CD4-positive, CD25-positive, alpha-beta regulatory T cell (primary cell): ENCODE measurements around the gene PLCB1. TPM values are rescaled to one million over a fixed set of nuclear protein-coding genes. Genes with fewer than 3 reads are reported as not detected.

Experiments
- ATAC-seq, 2 donors: fragments of 150-1000 bp; cut with Tn5 transposase; one replicate each; pipeline ENCODE4 v1.10.0; 2021; ENCODE audit warnings: low read depth in 2 of 2, moderate number of reproducible peaks in 2 of 2, moderate library complexity in 1 of 2
- DNase-seq, 3 donors: peaks; one replicate each; pipeline versions ENCODE4 v3.0.0 to v3.0.0-alpha.2; 2012 to 2022; ENCODE audit warnings: mixed read lengths in 1 of 3
- H3K27ac ChIP-seq: one replicate; pipeline ENCODE4 v1.7.0; 2013; ENCODE audit warnings: mild to moderate bottlenecking, low read length; ENCODE audit not compliant: insufficient read depth, poor library complexity, severe bottlenecking
- H3K27me3 ChIP-seq: one replicate; pipeline ENCODE4 v1.7.0; 2013; ENCODE audit warnings: low read length; ENCODE audit not compliant: control insufficient read depth, insufficient read depth
- H3K36me3 ChIP-seq: one replicate; pipeline ENCODE4 v1.7.0; 2013; ENCODE audit warnings: mild to moderate bottlenecking, low read length, moderate library complexity; ENCODE audit not compliant: control insufficient read depth, insufficient read depth
- H3K4me1 ChIP-seq: 2 replicates; pipeline ENCODE4 v1.7.0; 2013; ENCODE audit warnings: mild to moderate bottlenecking, low read length; ENCODE audit not compliant: insufficient read depth, control insufficient read depth, poor library complexity, severe bottlenecking
- H3K4me3 ChIP-seq: one replicate; pipeline ENCODE4 v1.7.0; 2013; ENCODE audit warnings: low read depth, mild to moderate bottlenecking, low read length, moderate library complexity
- H3K9me3 ChIP-seq, 2 experiments: 1 replicate in 1 of 2; 2 replicates in 1 of 2; pipeline ENCODE4 v1.7.0; 2013; ENCODE audit warnings: low read length in 2 of 2, mild to moderate bottlenecking in 1 of 2, moderate library complexity in 1 of 2; ENCODE audit not compliant: control insufficient read depth in 2 of 2
- H3K27ac Mint-ChIP-seq, 3 donors: one replicate each; pipeline ENCODE4 v1.8.0; 2020 to 2022; ENCODE audit warnings: mild to moderate bottlenecking in 3 of 3, mixed read lengths in 3 of 3, moderate library complexity in 2 of 3
- H3K27me3 Mint-ChIP-seq: one replicate; pipeline ENCODE4 v1.8.0; 2022; ENCODE audit warnings: mild to moderate bottlenecking, mixed read lengths
- H3K36me3 Mint-ChIP-seq: one replicate; pipeline ENCODE4 v1.8.0; 2020; ENCODE audit warnings: mixed read lengths
- H3K4me1 Mint-ChIP-seq, 4 donors: one replicate each; pipeline ENCODE4 v1.8.0; 2020 to 2022; ENCODE audit warnings: mixed read lengths in 4 of 4, mild to moderate bottlenecking in 1 of 4
- H3K4me3 Mint-ChIP-seq, 4 donors: one replicate each; pipeline ENCODE4 v1.8.0; 2020 to 2022; ENCODE audit warnings: mild to moderate bottlenecking in 4 of 4, mixed read lengths in 4 of 4, moderate library complexity in 3 of 4
- H3K9me3 Mint-ChIP-seq, 7 donors: one replicate each; pipeline ENCODE4 v1.8.0; 2020 to 2022; ENCODE audit warnings: mixed read lengths in 7 of 7, mild to moderate bottlenecking in 3 of 7, moderate library complexity in 2 of 7
- polyA plus RNA-seq, 4 donors: library from polyadenylated mRNA; unstranded; fragments of 300-500 nt; fragmentation: Illumina TruSeq; gene quantifications; one replicate each; pipeline ENCODE4 v1.2.3, GENCODE V29; 2021
- total RNA-seq: library from RNA; stranded (reverse); gene quantifications from one replicate; pipeline ENCODE4 v1.2.3, GENCODE V29; 2022

Gene PLCB1
- total and polyA plus RNA-seq, 5 donors from 2014 or later = 0.17 to 1.8 (median 0.44) TPM; not detected in 2

- ATAC-seq (no peak), DNase-seq (no peak)
- Histone ChIP-seq H3K36me3 (no peaks in the 10 kb centered on the region), H3K27ac (no peak overlapping the region), H3K4me1 (no peaks in the 10 kb centered on the region), H3K27me3 (no peaks in the 10 kb centered on the region), H3K4me3 (no peak overlapping the region), H3K9me3 (no peaks in the 10 kb centered on the region)
- Mint-ChIP-seq H3K27ac (no peak overlapping the region), H3K9me3 (peaks cover 0 to 4% (median 0%) of the 10 kb centered on the region in 7 donors), H3K4me3 (no peak overlapping the region), H3K27me3 (no peaks in the 10 kb centered on the region), H3K4me1 (no peaks in the 10 kb centered on the region), H3K36me3 (no peaks in the 10 kb centered on the region)
Measured at GRCh38 chr20:8764344-8764962, 632.4 kb downstream of the PLCB1 start.

GRCh38 chr20:8766868-8767390 lies 634.9 kb downstream of the PLCB1 start:
- no peak overlapping the region for H3K4me3 Mint-ChIP-seq
- H3K36me3 Mint-ChIP-seq = no peaks in the 10 kb centered on the region
- Histone ChIP-seq H3K4me3 (no peak overlapping the region), H3K36me3 (no peaks in the 10 kb centered on the region), H3K27ac (no peak overlapping the region), H3K9me3 (no peaks in the 10 kb centered on the region), H3K4me1 (no peaks in the 10 kb centered on the region), H3K27me3 (no peaks in the 10 kb centered on the region)
- DNase-seq (no peak), ATAC-seq (no peak)
- H3K27me3 Mint-ChIP-seq = no peaks in the 10 kb centered on the region
- peaks cover 0 to 6% (median 0%) of the 10 kb centered on the region in 7 donors for H3K9me3 Mint-ChIP-seq
- no peak overlapping the region for H3K27ac Mint-ChIP-seq
- H3K4me1 Mint-ChIP-seq = no peaks in the 10 kb centered on the region

- no peak overlapping the region for H3K27ac ChIP-seq
- no peak overlapping the region for H3K4me3 Mint-ChIP-seq
- no peak for DNase-seq
- H3K27me3 Mint-ChIP-seq = no peaks in the 10 kb centered on the region
- no peak overlapping the region for H3K4me3 ChIP-seq
- no peaks in the 10 kb centered on the region for H3K9me3 ChIP-seq
- H3K4me1 ChIP-seq = no peaks in the 10 kb centered on the region
- H3K36me3 ChIP-seq = no peaks in the 10 kb centered on the region
- no peaks in the 10 kb centered on the region for H3K27me3 ChIP-seq
- peaks cover 0 to 5% (median 1%) of the 10 kb centered on the region in 7 donors for H3K9me3 Mint-ChIP-seq
- H3K4me1 Mint-ChIP-seq = no peaks in the 10 kb centered on the region
- no peaks in the 10 kb centered on the region for H3K36me3 Mint-ChIP-seq
- ATAC-seq = no peak
- H3K27ac Mint-ChIP-seq = no peak overlapping the region
Measured at GRCh38 chr20:8774412-8774811, 642.3 kb downstream of the PLCB1 start.

- DNase-seq = no peak
- Mint-ChIP-seq H3K4me3 (no peak overlapping the region), H3K9me3 (peaks cover 0 to 13% (median 4%) of the 10 kb centered on the region in 7 donors), H3K27ac (no peak overlapping the region), H3K36me3 (no peaks in the 10 kb centered on the region), H3K27me3 (no peaks in the 10 kb centered on the region), H3K4me1 (no peaks in the 10 kb centered on the region)
- Histone ChIP-seq H3K27me3 (no peaks in the 10 kb centered on the region), H3K4me1 (no peaks in the 10 kb centered on the region), H3K36me3 (no peaks in the 10 kb centered on the region), H3K9me3 (no peaks in the 10 kb centered on the region), H3K4me3 (no peak overlapping the region), H3K27ac (no peak overlapping the region)
- ATAC-seq = no peak
Measured at GRCh38 chr20:8777911-8778310, 645.8 kb downstream of the PLCB1 start.

GRCh38 chr20:8778387-8778786 lies 646.3 kb downstream of the PLCB1 start:
- Mint-ChIP-seq H3K9me3 (peaks cover 0 to 13% (median 4%) of the 10 kb centered on the region in 7 donors), H3K27me3 (no peaks in the 10 kb centered on the region), H3K4me3 (no peak overlapping the region), H3K27ac (no peak overlapping the region), H3K4me1 (no peaks in the 10 kb centered on the region), H3K36me3 (no peaks in the 10 kb centered on the region)
- DNase-seq (no peak), ATAC-seq (no peak)
- H3K4me3 ChIP-seq = no peak overlapping the region
- H3K9me3 ChIP-seq = no peaks in the 10 kb centered on the region
- no peak overlapping the region for H3K27ac ChIP-seq
- H3K36me3 ChIP-seq = no peaks in the 10 kb centered on the region
- no peaks in the 10 kb centered on the region for H3K4me1 ChIP-seq
- H3K27me3 ChIP-seq = no peaks in the 10 kb centered on the region

- Histone ChIP-seq H3K4me3 (no peak overlapping the region), H3K36me3 (no peaks in the 10 kb centered on the region), H3K4me1 (no peaks in the 10 kb centered on the region), H3K9me3 (no peaks in the 10 kb centered on the region), H3K27ac (no peak overlapping the region), H3K27me3 (no peaks in the 10 kb centered on the region)
- Mint-ChIP-seq H3K4me1 (no peaks in the 10 kb centered on the region), H3K36me3 (no peaks in the 10 kb centered on the region), H3K9me3 (peaks cover 0 to 13% (median 4%) of the 10 kb centered on the region in 7 donors), H3K27me3 (no peaks in the 10 kb centered on the region), H3K4me3 (no peak overlapping the region), H3K27ac (no peak overlapping the region)
- no peak for DNase-seq
- ATAC-seq = no peak
Measured at GRCh38 chr20:8780915-8781314, 648.8 kb downstream of the PLCB1 start.

GRCh38 chr20:8782804-8783203 lies 650.7 kb downstream of the PLCB1 start:
- Histone ChIP-seq H3K27me3 (no peaks in the 10 kb centered on the region), H3K9me3 (no peaks in the 10 kb centered on the region), H3K4me3 (no peak overlapping the region), H3K27ac (no peak overlapping the region), H3K36me3 (no peaks in the 10 kb centered on the region), H3K4me1 (no peaks in the 10 kb centered on the region)
- Mint-ChIP-seq H3K4me3 (no peak overlapping the region), H3K27ac (peak overlapping the region in 1 of 3 donors; percentile 6), H3K27me3 (no peaks in the 10 kb centered on the region), H3K36me3 (no peaks in the 10 kb centered on the region), H3K4me1 (no peaks in the 10 kb centered on the region), H3K9me3 (peaks cover 0 to 13% (median 2%) of the 10 kb centered on the region in 7 donors)
- no peak for DNase-seq
- no peak for ATAC-seq

- H3K27me3 Mint-ChIP-seq = no peaks in the 10 kb centered on the region
Measured at GRCh38 chr20:8783734-8784133, 651.7 kb downstream of the PLCB1 start.

More at GRCh38 chr20:8783734-8784133, 651.7 kb downstream of the PLCB1 start:
- H3K4me3 Mint-ChIP-seq = no peak overlapping the region
- peaks cover 0 to 13% (median 2%) of the 10 kb centered on the region in 7 donors for H3K9me3 Mint-ChIP-seq
- Histone ChIP-seq H3K4me1 (no peaks in the 10 kb centered on the region), H3K4me3 (no peak overlapping the region), H3K27me3 (no peaks in the 10 kb centered on the region), H3K27ac (no peak overlapping the region), H3K9me3 (no peaks in the 10 kb centered on the region), H3K36me3 (no peaks in the 10 kb centered on the region)
- H3K27ac Mint-ChIP-seq = no peak overlapping the region
- no peak for ATAC-seq
- H3K4me1 Mint-ChIP-seq = no peaks in the 10 kb centered on the region
- DNase-seq = no peak
- H3K36me3 Mint-ChIP-seq = no peaks in the 10 kb centered on the region
